B cell (primary cell): Measurements from ENCODE around the gene ANGPTL2.

ENCODE experiments used
- EZH2 ChIP-seq: IDR thresholded peaks from 2 replicates; pipeline ENCODE4 v1.6.1; 2012; ENCODE audit warnings: borderline replicate concordance, low read depth, mild to moderate bottlenecking, moderate library complexity, low read length; ENCODE audit not compliant: insufficient read depth, poor library complexity, severe bottlenecking
- TF ChIP-seq, protein P1 (sequence below): fragments of 200-600 bp; IDR thresholded peaks from one replicate; pipeline ENCODE4 v1.8.0; 2022; ENCODE audit warnings: antibody characterized with exemption, mild to moderate bottlenecking

DNA sequence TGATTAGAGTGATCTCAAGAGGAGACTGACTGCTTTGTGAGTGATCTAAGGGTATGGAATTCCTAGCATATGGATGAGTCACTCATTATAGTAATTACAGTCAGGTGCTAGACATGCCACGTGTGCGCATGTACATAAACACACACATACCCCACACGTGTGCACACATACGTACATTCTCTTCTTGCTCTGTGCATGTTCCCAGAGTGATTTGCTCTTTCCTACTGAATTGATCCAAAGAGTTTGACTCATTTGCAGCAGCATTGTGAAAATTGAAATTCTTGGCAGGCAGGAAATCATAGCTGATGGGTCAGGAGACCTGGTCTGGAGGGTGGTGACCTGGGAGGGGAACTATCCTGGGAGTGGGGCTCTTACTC lies 63.8 kb downstream of the ANGPTL2 start:
- TF ChIP-seq, protein P1, sequence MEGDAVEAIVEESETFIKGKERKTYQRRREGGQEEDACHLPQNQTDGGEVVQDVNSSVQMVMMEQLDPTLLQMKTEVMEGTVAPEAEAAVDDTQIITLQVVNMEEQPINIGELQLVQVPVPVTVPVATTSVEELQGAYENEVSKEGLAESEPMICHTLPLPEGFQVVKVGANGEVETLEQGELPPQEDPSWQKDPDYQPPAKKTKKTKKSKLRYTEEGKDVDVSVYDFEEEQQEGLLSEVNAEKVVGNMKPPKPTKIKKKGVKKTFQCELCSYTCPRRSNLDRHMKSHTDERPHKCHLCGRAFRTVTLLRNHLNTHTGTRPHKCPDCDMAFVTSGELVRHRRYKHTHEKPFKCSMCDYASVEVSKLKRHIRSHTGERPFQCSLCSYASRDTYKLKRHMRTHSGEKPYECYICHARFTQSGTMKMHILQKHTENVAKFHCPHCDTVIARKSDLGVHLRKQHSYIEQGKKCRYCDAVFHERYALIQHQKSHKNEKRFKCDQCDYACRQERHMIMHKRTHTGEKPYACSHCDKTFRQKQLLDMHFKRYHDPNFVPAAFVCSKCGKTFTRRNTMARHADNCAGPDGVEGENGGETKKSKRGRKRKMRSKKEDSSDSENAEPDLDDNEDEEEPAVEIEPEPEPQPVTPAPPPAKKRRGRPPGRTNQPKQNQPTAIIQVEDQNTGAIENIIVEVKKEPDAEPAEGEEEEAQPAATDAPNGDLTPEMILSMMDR: no peak
- no peak for TF ChIP-seq EZH2
